ENCODE results near the gene SHCBP1.
"Not testable (repeated sequence)": the region's sequence is repeated elsewhere in the genome, so short reads cannot be mapped to it uniquely, and the experiment has no call there.

The SHCBP1 gene

GRCh38 chr16:46648656-46649055 is 27.5 kb upstream of the SHCBP1 start:
- FAIRE-seq (no peak), DNase-seq (ENCODE audit: insufficient read length, low spot score) (no peak)
- TF ChIP-seq CTCF (IDR thresholded peaks at IDR 0.05; ENCODE audit: insufficient read depth, missing control alignments), result no peak

DNA sequence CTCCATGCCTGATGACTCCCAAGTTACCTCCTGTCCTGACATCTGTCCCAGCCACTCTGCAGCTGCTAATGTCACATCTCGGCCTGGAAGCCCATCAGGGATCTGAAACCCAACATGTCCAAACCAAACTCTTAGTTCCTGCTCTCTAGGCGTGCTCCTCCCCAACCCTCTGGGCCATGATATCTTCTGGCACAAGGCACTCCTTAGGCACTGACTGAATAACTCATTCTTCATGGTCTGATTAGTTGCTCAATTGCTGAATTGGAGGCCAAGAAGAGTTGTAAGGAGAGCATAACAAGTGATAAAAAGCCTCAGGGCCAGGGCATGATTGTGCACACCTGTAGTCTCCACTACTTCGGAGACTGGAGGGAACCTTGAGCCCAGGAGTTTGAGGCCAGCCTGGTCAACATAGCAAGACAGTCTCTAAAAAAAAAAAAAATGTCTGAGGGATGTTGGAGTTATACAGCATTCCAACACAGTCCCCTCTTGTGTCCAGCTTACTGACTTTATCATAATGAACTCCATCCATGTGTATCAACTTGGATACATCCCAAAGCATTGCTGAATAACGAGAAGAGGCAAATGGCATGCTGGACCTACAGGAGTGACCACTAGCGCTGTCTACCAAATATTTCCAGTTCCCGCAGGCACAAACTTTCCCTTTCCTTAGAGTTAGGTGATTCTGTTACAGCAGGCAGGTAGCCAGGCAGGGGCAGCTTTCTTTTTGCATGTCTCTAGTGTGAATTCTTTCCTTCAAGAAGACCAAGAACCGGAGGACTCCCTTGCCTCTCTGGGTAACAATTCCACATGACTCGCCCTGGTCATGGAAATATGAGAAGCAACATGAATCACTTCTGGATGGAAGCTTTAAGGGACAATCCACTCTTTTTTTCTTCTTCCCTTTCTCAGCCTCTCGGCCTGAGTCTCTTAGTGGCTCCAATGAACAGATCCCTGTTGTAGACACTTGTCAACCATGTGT is 18.1 kb upstream of the SHCBP1 start:
- no peak for TF ChIP-seq CTCF (IDR thresholded peaks at IDR 0.05; ENCODE audit: insufficient read depth, missing control alignments)
- no peak for FAIRE-seq
- no peak for DNase-seq (ENCODE audit: insufficient read length, low spot score)

- TF ChIP-seq CTCF (IDR thresholded peaks at IDR 0.05; ENCODE audit: insufficient read depth, missing control alignments), result no peak
- no peak for FAIRE-seq
- no peak for DNase-seq (ENCODE audit: insufficient read length, low spot score)
Observed at GRCh38 chr16:46632778-46633733, 11.9 kb upstream of the SHCBP1 start.

- no peak for DNase-seq (ENCODE audit: insufficient read length, low spot score)
- TF ChIP-seq CTCF (IDR thresholded peaks at IDR 0.05; ENCODE audit: insufficient read depth, missing control alignments), result peak; percentile 33
- no peak for FAIRE-seq
Observed at GRCh38 chr16:46629331-46630219, 8.4 kb upstream of the SHCBP1 start.

DNA sequence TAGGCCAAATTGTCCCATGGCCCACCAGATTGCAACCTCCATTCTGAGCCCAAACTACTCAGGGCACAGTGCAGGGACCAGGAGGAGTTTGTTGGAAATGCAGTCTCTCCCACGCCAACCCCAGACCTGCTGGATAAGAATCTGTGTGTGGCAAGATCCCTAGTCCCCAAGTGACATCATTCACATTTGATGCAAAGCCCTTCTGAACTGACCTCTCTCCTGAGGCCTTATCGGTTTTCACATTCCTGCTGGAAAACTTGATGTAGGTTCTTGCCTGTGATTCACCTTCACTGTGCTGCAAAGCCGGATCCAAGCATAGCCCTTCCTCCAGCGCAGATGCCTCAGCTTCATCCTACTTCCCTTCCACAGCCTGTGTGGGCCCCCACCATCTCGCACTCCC is 6.6 kb upstream of the SHCBP1 start:
- FAIRE-seq, result no peak
- TF ChIP-seq CTCF (IDR thresholded peaks at IDR 0.05; ENCODE audit: insufficient read depth, missing control alignments), result no peak
- DNase-seq (ENCODE audit: insufficient read length, low spot score), result no peak

- DNase-seq (ENCODE audit: insufficient read length, low spot score); FAIRE-seq: not testable (repeated sequence)
Observed at GRCh38 chr16:46626681-46627080, 5.5 kb upstream of the SHCBP1 start.

DNA sequence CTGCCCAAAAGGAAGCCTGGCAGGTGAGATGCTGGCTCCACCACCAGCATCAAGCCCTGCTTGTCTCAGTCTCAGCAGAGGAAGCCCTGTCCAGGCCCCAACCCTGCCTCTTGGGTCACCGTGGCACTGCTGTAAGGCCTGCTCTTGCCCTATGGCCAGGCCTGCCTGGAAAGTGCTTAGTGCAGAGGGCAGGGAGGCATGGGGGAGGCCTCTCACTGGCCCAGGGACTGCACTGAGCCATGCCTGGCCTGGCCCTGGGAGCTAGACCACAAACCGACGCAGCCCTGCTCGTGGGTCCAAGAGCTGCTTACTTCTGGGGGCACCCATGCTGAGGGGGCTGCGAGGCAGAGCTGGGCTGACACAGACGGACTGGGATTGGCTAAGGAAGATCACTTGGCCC is 3.7 kb upstream of the SHCBP1 start:
- not testable (repeated sequence) for DNase-seq (ENCODE audit: insufficient read length, low spot score); FAIRE-seq

GRCh38 chr16:46623707-46624106 is 2.5 kb upstream of the SHCBP1 start:
- DNase-seq (ENCODE audit: insufficient read length, low spot score); FAIRE-seq: not testable (repeated sequence)

DNA sequence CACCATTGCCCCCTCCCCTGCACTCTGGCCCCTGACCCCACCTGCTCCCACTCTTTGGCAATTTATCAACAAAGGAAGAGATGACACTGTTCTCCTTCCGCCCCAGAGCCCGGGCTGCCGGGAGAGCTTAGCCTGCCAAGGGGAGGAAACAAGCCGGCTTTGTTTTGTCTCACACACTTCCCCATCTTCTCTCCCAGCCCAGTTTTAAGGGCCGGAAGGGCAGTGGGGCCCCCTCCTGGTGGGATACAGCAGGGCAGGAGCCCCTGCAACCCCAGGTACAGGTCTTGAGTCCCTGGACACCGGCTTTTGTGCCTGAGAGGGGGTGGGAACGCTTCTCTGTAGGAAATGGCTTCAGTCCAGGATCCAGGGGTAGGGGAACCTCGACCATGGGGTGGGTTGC is 2.1 kb upstream of the SHCBP1 start:
- FAIRE-seq; DNase-seq (ENCODE audit: insufficient read length, low spot score): not testable (repeated sequence)

Measured in D721Med (cell line).